ENCODE results near the gene MAP3K3.
"Not testable (repeated sequence)": the region's sequence is repeated elsewhere in the genome, so short reads cannot be mapped to it uniquely, and the experiment has no call there.

Gene MAP3K3

GRCh38 chr17:63716426-63716825, 94.2 kb downstream of the MAP3K3 start:
- H3K14ac ChIP-seq (ENCODE audit: low read length), result no peak overlapping the region
- no peaks in the 10 kb centered on the region for H3K79me2 ChIP-seq (ENCODE audit: control insufficient read depth, insufficient read depth, low read length, poor library complexity)
- no peak overlapping the region for H2AFZ ChIP-seq (ENCODE audit: insufficient read depth, low read length, poor library complexity)
- H3K27me3 ChIP-seq (ENCODE audit: insufficient read depth, low read length), result no peaks in the 10 kb centered on the region
- no peak overlapping the region for H3K9ac ChIP-seq (ENCODE audit: low read length)
- H3K4me1 ChIP-seq (ENCODE audit: control insufficient read depth in 1 of 2, insufficient read depth in 2 of 2, low read length in 2 of 2), result no peaks in the 10 kb centered on the region
- H3K18ac ChIP-seq (ENCODE audit: low read length), result no peak overlapping the region
- H4K91ac ChIP-seq (ENCODE audit: low read depth, low read length), result no peak overlapping the region
- H4K8ac ChIP-seq (ENCODE audit: low read depth, low read length), result no peak overlapping the region
- H2BK120ac ChIP-seq (ENCODE audit: insufficient read depth, low read length, poor library complexity), result no peak overlapping the region
- H3K79me1 ChIP-seq (ENCODE audit: low read length), result no peaks in the 10 kb centered on the region
- no peak overlapping the region for H2BK12ac ChIP-seq (ENCODE audit: low read length)
- no peak overlapping the region for H2AK5ac ChIP-seq (ENCODE audit: low read length)
- H4K12ac ChIP-seq (ENCODE audit: low read depth, low read length), result no peak overlapping the region
- no peak overlapping the region for H3K4me3 ChIP-seq (ENCODE audit: low read depth, low read length)
- peaks cover 0 to 4% of the 10 kb centered on the region in 2 experiments for H3K36me3 ChIP-seq (ENCODE audit: control insufficient read depth in 1 of 2, insufficient read depth in 2 of 2, low read length in 2 of 2)
- no peak overlapping the region for H3K27ac ChIP-seq (ENCODE audit: low read depth, low read length)
- no peak overlapping the region for H3K4ac ChIP-seq (ENCODE audit: low read depth, low read length)
- H3K9me3 ChIP-seq (ENCODE audit: insufficient read depth, low read depth, low read length), result no peaks in the 10 kb centered on the region
- H3K4me2 ChIP-seq (ENCODE audit: low read length), result no peak overlapping the region
- H2BK5ac ChIP-seq (ENCODE audit: low read depth, low read length, poor library complexity), result no peak overlapping the region
- no peak for DNase-seq
- no CpG with 5 or more reads among the region's 3 CpGs for WGBS (ENCODE audit: extremely low coverage, insufficient coverage, insufficient read length)
- no peak overlapping the region for H3K23ac ChIP-seq (ENCODE audit: low read length)

- H4K12ac ChIP-seq (ENCODE audit: low read depth, low read length), result no peak overlapping the region
Observed at GRCh38 chr17:63718988-63719387, 96.8 kb downstream of the MAP3K3 start.

GRCh38 chr17:63720194-63720593, 98.0 kb downstream of the MAP3K3 start:
- H2AK5ac ChIP-seq (ENCODE audit: low read length); H3K36me3 ChIP-seq (ENCODE audit: control insufficient read depth in 1 of 2, insufficient read depth in 2 of 2, low read length in 2 of 2); H2BK120ac ChIP-seq (ENCODE audit: insufficient read depth, low read length, poor library complexity); H3K23ac ChIP-seq (ENCODE audit: low read length); DNase-seq; H3K18ac ChIP-seq (ENCODE audit: low read length); H2BK12ac ChIP-seq (ENCODE audit: low read length); H3K4me1 ChIP-seq (ENCODE audit: control insufficient read depth in 1 of 2, insufficient read depth in 2 of 2, low read length in 2 of 2); H3K4ac ChIP-seq (ENCODE audit: low read depth, low read length); H4K12ac ChIP-seq (ENCODE audit: low read depth, low read length); H2AFZ ChIP-seq (ENCODE audit: insufficient read depth, low read length, poor library complexity); H4K91ac ChIP-seq (ENCODE audit: low read depth, low read length); H3K9me3 ChIP-seq (ENCODE audit: insufficient read depth, low read depth, low read length); H3K79me1 ChIP-seq (ENCODE audit: low read length); H3K14ac ChIP-seq (ENCODE audit: low read length); H2BK5ac ChIP-seq (ENCODE audit: low read depth, low read length, poor library complexity); H3K79me2 ChIP-seq (ENCODE audit: control insufficient read depth, insufficient read depth, low read length, poor library complexity); H3K4me2 ChIP-seq (ENCODE audit: low read length); H3K9ac ChIP-seq (ENCODE audit: low read length); H3K27ac ChIP-seq (ENCODE audit: low read depth, low read length); H4K8ac ChIP-seq (ENCODE audit: low read depth, low read length); H3K27me3 ChIP-seq (ENCODE audit: insufficient read depth, low read length); H3K4me3 ChIP-seq (ENCODE audit: low read depth, low read length): not testable (repeated sequence)
- WGBS (ENCODE audit: extremely low coverage, insufficient coverage, insufficient read length), result no CpG with 5 or more reads among the region's 5 CpGs

More at GRCh38 chr17:63718988-63719387, 96.8 kb downstream of the MAP3K3 start:
- Histone ChIP-seq H3K9me3 (ENCODE audit: insufficient read depth, low read depth, low read length) (no peaks in the 10 kb centered on the region), H3K9ac (ENCODE audit: low read length) (no peak overlapping the region), H2BK12ac (ENCODE audit: low read length) (no peak overlapping the region), H3K79me1 (ENCODE audit: low read length) (no peaks in the 10 kb centered on the region), H2BK5ac (ENCODE audit: low read depth, low read length, poor library complexity) (no peak overlapping the region), H3K27me3 (ENCODE audit: insufficient read depth, low read length) (no peaks in the 10 kb centered on the region), H3K79me2 (ENCODE audit: control insufficient read depth, insufficient read depth, low read length, poor library complexity) (no peaks in the 10 kb centered on the region), H3K14ac (ENCODE audit: low read length) (no peak overlapping the region), H3K4me3 (ENCODE audit: low read depth, low read length) (no peak overlapping the region), H2AK5ac (ENCODE audit: low read length) (no peak overlapping the region), H4K91ac (ENCODE audit: low read depth, low read length) (no peak overlapping the region), H3K4me1 (ENCODE audit: control insufficient read depth in 1 of 2, insufficient read depth in 2 of 2, low read length in 2 of 2) (no peaks in the 10 kb centered on the region), H3K18ac (ENCODE audit: low read length) (no peak overlapping the region), H4K8ac (ENCODE audit: low read depth, low read length) (no peak overlapping the region), H2AFZ (ENCODE audit: insufficient read depth, low read length, poor library complexity) (no peak overlapping the region), H3K4ac (ENCODE audit: low read depth, low read length) (no peak overlapping the region), H3K27ac (ENCODE audit: low read depth, low read length) (no peak overlapping the region), H2BK120ac (ENCODE audit: insufficient read depth, low read length, poor library complexity) (no peak overlapping the region), H3K36me3 (ENCODE audit: control insufficient read depth in 1 of 2, insufficient read depth in 2 of 2, low read length in 2 of 2) (no peaks in the 10 kb centered on the region), H3K23ac (ENCODE audit: low read length) (no peak overlapping the region), H3K4me2 (ENCODE audit: low read length) (no peak overlapping the region)
- WGBS (ENCODE audit: extremely low coverage, insufficient coverage, insufficient read length), result no CpG with 5 or more reads among the region's 5 CpGs
- DNase-seq, result no peak

GRCh38 chr17:63722403-63722802, 100.2 kb downstream of the MAP3K3 start:
- no peaks in the 10 kb centered on the region for H3K4me1 ChIP-seq (ENCODE audit: control insufficient read depth in 1 of 2, insufficient read depth in 2 of 2, low read length in 2 of 2)
- H3K27ac ChIP-seq (ENCODE audit: low read depth, low read length), result no peak overlapping the region
- no peak overlapping the region for H2BK120ac ChIP-seq (ENCODE audit: insufficient read depth, low read length, poor library complexity)
- no peak overlapping the region for H4K12ac ChIP-seq (ENCODE audit: low read depth, low read length)
- H2BK12ac ChIP-seq (ENCODE audit: low read length), result no peak overlapping the region
- H3K4me3 ChIP-seq (ENCODE audit: low read depth, low read length), result no peak overlapping the region
- H3K18ac ChIP-seq (ENCODE audit: low read length), result no peak overlapping the region
- no peak overlapping the region for H4K91ac ChIP-seq (ENCODE audit: low read depth, low read length)
- peaks cover 0 to 2% of the 10 kb centered on the region in 2 experiments for H3K36me3 ChIP-seq (ENCODE audit: control insufficient read depth in 1 of 2, insufficient read depth in 2 of 2, low read length in 2 of 2)
- H3K4ac ChIP-seq (ENCODE audit: low read depth, low read length), result no peak overlapping the region
- H2AK5ac ChIP-seq (ENCODE audit: low read length), result no peak overlapping the region
- no peak for DNase-seq
- H3K4me2 ChIP-seq (ENCODE audit: low read length), result no peak overlapping the region
- H3K9me3 ChIP-seq (ENCODE audit: insufficient read depth, low read depth, low read length), result no peaks in the 10 kb centered on the region
- H3K14ac ChIP-seq (ENCODE audit: low read length), result no peak overlapping the region
- H4K8ac ChIP-seq (ENCODE audit: low read depth, low read length), result no peak overlapping the region
- H3K27me3 ChIP-seq (ENCODE audit: insufficient read depth, low read length), result no peaks in the 10 kb centered on the region
- H3K23ac ChIP-seq (ENCODE audit: low read length), result no peak overlapping the region
- no peaks in the 10 kb centered on the region for H3K79me1 ChIP-seq (ENCODE audit: low read length)
- no peak overlapping the region for H3K9ac ChIP-seq (ENCODE audit: low read length)
- no peaks in the 10 kb centered on the region for H3K79me2 ChIP-seq (ENCODE audit: control insufficient read depth, insufficient read depth, low read length, poor library complexity)
- H2BK5ac ChIP-seq (ENCODE audit: low read depth, low read length, poor library complexity), result no peak overlapping the region
- H2AFZ ChIP-seq (ENCODE audit: insufficient read depth, low read length, poor library complexity), result no peak overlapping the region
- no CpG with 5 or more reads among the region's 2 CpGs for WGBS (ENCODE audit: extremely low coverage, insufficient coverage, insufficient read length)

All from trophoblast cell (in vitro differentiated cells and primary cell).